ENCODE results near the gene RAI14.

DNA sequence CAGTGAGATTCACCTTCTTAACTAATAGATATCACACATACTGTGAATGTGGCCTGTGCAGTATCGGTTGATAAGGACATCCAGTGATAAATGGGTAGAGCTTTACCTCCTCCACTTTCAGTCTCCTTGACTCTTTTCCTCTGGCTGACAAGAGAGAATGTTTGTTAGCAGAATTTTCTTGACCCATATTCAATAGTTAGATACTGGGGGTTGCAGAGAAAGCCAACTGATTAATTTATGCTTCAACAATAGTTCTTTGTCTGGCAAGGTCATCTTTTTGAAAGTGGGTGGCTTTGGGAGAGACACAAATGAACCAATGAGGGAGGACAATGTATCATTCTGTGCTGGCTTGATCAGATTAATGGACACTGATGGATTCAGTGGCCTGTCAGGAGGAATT is 213.1 kb downstream of the RAI14 start:
- TF ChIP-seq, protein P1, sequence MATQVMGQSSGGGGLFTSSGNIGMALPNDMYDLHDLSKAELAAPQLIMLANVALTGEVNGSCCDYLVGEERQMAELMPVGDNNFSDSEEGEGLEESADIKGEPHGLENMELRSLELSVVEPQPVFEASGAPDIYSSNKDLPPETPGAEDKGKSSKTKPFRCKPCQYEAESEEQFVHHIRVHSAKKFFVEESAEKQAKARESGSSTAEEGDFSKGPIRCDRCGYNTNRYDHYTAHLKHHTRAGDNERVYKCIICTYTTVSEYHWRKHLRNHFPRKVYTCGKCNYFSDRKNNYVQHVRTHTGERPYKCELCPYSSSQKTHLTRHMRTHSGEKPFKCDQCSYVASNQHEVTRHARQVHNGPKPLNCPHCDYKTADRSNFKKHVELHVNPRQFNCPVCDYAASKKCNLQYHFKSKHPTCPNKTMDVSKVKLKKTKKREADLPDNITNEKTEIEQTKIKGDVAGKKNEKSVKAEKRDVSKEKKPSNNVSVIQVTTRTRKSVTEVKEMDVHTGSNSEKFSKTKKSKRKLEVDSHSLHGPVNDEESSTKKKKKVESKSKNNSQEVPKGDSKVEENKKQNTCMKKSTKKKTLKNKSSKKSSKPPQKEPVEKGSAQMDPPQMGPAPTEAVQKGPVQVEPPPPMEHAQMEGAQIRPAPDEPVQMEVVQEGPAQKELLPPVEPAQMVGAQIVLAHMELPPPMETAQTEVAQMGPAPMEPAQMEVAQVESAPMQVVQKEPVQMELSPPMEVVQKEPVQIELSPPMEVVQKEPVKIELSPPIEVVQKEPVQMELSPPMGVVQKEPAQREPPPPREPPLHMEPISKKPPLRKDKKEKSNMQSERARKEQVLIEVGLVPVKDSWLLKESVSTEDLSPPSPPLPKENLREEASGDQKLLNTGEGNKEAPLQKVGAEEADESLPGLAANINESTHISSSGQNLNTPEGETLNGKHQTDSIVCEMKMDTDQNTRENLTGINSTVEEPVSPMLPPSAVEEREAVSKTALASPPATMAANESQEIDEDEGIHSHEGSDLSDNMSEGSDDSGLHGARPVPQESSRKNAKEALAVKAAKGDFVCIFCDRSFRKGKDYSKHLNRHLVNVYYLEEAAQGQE (IDR thresholded peaks at IDR 0.05; ENCODE audit: insufficient read depth in 1 of 2, low read depth in 2 of 2, low read length in 2 of 2): no peak
- no peak for TF ChIP-seq POLR2AphosphoS5 (IDR thresholded peaks at IDR 0.05; ENCODE audit: low read depth, low read length)
- TF ChIP-seq SIN3A (IDR thresholded peaks at IDR 0.05; ENCODE audit: borderline replicate concordance, insufficient read depth, low read length): no peak
- TF ChIP-seq TAF1 (IDR thresholded peaks at IDR 0.05; ENCODE audit: borderline replicate concordance, insufficient read depth, low read length): no peak

All from PFSK-1 (cell line).